Thyroid gland (tissue), 4 donors: ENCODE results near the gene CKAP2. TPM values are rescaled to one million over a fixed set of nuclear protein-coding genes. Genes with fewer than 3 reads are reported as not detected.
"Not testable (repeated sequence)": the region's sequence is repeated elsewhere in the genome, so short reads cannot be mapped to it uniquely, and the experiment has no call there.

Source experiments
- DNase-seq, 2 donors: peaks; one replicate each; pipeline ENCODE4 v3.0.0-alpha.2; 2019
- H3K27ac ChIP-seq, 3 donors: fragments of 200-600 bp; sonication (generic); 1 replicate in 2 of 3; 2 replicates in 1 of 3; pipeline ENCODE4 v1.5.1; 2016 to 2019; ENCODE audit warnings: mild to moderate bottlenecking in 1 of 3, moderate library complexity in 1 of 3
- H3K27me3 ChIP-seq: fragments of 200-600 bp; sonication (generic); one replicate; pipeline ENCODE4 v1.5.1; 2019
- H3K36me3 ChIP-seq, 2 donors: fragments of 200-600 bp; sonication (generic); one replicate each; pipeline ENCODE4 v1.5.1; 2016 to 2019
- H3K4me1 ChIP-seq, 2 donors: fragments of 200-600 bp; sonication (generic); one replicate each; pipeline ENCODE4 v1.5.1; 2017 to 2019
- H3K4me3 ChIP-seq, 3 donors: fragments of 200-600 bp; sonication (generic); replicated peaks in 1 of 3; 1 replicate in 2 of 3; 2 replicates in 1 of 3; pipeline ENCODE4 v1.5.1; 2016; ENCODE audit warnings: mild to moderate bottlenecking in 1 of 3
- H3K9me3 ChIP-seq: fragments of 200-600 bp; sonication (generic); one replicate; pipeline ENCODE4 v1.5.1; 2017
- WGBS, 2 donors: methylation state at CpG; one replicate each; pipeline ENCODE4 v1.1.5; 2017; 5-methylcytosine and 5-hydroxymethylcytosine counted together
- intact Hi-C: fragments of 100-400 bp; cut with DNase I; formaldehyde crosslinking; loops from one replicate; pipeline ENCODE4 v1.15.1; 2023
- total RNA-seq, 4 donors: library from RNA; depleted of rRNA; stranded (reverse); fragments of >200 nt; gene quantifications; one replicate each; pipeline ENCODE4 v1.2.3, GENCODE V29; 2016

The CKAP2 gene
- total RNA-seq, 4 donors from 2014 or later: 8.7 to 14.3 (median 11.4) TPM

- intact Hi-C loops, H3K36me3 ChIP-seq, H3K27me3 ChIP-seq, H3K27ac ChIP-seq, H3K4me1 ChIP-seq, H3K9me3 ChIP-seq, DNase-seq, H3K4me3 ChIP-seq: not testable (repeated sequence)
- WGBS, 2 donors: no CpG with 5 or more reads among the region's 6 CpGs
Observed at GRCh38 chr13:52509532-52509931, 54.3 kb downstream of the CKAP2 start.

DNA sequence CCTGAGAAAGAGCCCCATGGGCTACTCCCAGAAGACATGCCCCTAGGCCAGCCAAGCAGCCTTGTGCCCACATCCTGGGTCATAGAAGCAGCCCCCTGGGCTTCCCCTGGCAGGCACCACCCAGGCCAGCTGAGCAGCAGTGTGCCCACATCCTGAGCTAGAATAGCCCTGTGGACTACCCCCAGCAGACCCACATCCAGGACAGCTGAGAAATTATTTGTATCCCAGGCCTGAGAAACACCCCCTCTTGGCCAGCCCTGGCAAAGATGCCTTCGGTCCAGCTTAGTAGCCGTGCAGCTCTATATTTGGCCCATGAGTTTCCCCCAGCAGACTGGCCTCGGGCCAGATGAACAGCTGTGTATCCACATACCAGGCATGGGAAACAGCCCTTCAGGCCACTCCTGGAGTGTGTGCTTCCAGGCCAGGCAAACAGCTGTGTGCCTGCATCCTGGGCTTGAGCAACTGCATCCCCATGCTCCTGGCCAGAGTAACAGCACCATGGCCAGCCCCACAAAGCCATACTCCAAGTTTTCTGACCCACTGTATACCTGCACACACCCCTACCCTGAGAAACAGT is 55.0 kb downstream of the CKAP2 start:
- intact Hi-C loops, DNase-seq, H3K27me3 ChIP-seq, H3K4me1 ChIP-seq, H3K36me3 ChIP-seq, H3K9me3 ChIP-seq, H3K27ac ChIP-seq, H3K4me3 ChIP-seq: not testable (repeated sequence)
- 83% methylated on average over 2 of the region's 3 CpGs; no CpG with 5 or more reads in 1 of the 2 donors for WGBS, 2 donors

- H3K27ac ChIP-seq, H3K4me3 ChIP-seq, H3K4me1 ChIP-seq, H3K27me3 ChIP-seq, H3K9me3 ChIP-seq, H3K36me3 ChIP-seq, intact Hi-C loops, DNase-seq: not testable (repeated sequence)
- 96 to 98% methylated on average over 4 of the region's 4 CpGs for WGBS, 2 donors
Observed at GRCh38 chr13:52511598-52511997, 56.3 kb downstream of the CKAP2 start.

- H3K36me3 ChIP-seq, H3K9me3 ChIP-seq, H3K27me3 ChIP-seq, H3K4me3 ChIP-seq, H3K4me1 ChIP-seq, H3K27ac ChIP-seq, intact Hi-C loops, DNase-seq: not testable (repeated sequence)
- 76 to 88% methylated on average over 5 of the region's 6 CpGs for WGBS, 2 donors
Observed at GRCh38 chr13:52513957-52514596, 58.8 kb downstream of the CKAP2 start.

- H3K27ac ChIP-seq, H3K36me3 ChIP-seq, intact Hi-C loops, H3K4me1 ChIP-seq, H3K9me3 ChIP-seq, H3K27me3 ChIP-seq, DNase-seq, H3K4me3 ChIP-seq: not testable (repeated sequence)
- WGBS, 2 donors: 100% methylated on average over 1 to 2 of the region's 6 CpGs
Observed at GRCh38 chr13:52523323-52523722, 68.0 kb downstream of the CKAP2 start.

Other genes with a start within 250 kb of the CKAP2 start
- 10 to 100 TPM in 1 of 4 donors, 1 to 10 TPM in 3; 6.1 to 12.8 (median 7.9) TPM for gene THSD1, start 49.3 kb upstream of the CKAP2 start, total RNA-seq
- gene VPS36, start 4.8 kb upstream of the CKAP2 start, total RNA-seq: 10 to 100 TPM; 59.9 to 87.8 (median 66.4) TPM
- gene HNRNPA1L2, start 187.0 kb downstream of the CKAP2 start, total RNA-seq: 1 to 10 TPM; 4.4 to 9.7 (median 5.6) TPM
- 10 to 100 TPM; 33.6 to 50.4 (median 43.1) TPM for gene SUGT1, start 197.4 kb downstream of the CKAP2 start, total RNA-seq